T-cell (primary cell): ENCODE measurements around the gene AP3D1. TPM values are rescaled to one million over a fixed set of nuclear protein-coding genes. Genes with fewer than 3 reads are reported as not detected.
A peak's percentile ranks its signal among the peaks of the same experiment; 100 is the strongest.

Source experiments
- ATAC-seq, 4 experiments: fragments of 200-7000 bp in 3 of 4; fragments of 150-1000 bp in 1 of 4; cut with Tn5 transposase; replicated peaks in 1 of 4; 1 replicate in 3 of 4; 2 replicates in 1 of 4; pipeline ENCODE4 v1.10.0; 2021; ENCODE audit warnings: moderate library complexity in 3 of 4, mild to moderate bottlenecking in 2 of 4, moderate number of reproducible peaks in 1 of 4
- CTCF ChIA-PET, 2 donors: fragments of 300-600 bp; sonication (Branson Sonifier 250); formaldehyde crosslinking; loops; one replicate each; lab custom pipeline; 2022; ENCODE audit warnings: antibody characterized with exemption in 2 of 2; lab: Charles Lee
- POLR2A ChIA-PET, 2 donors: fragments of 300-600 bp; sonication (Branson Sonifier 250); formaldehyde crosslinking; loops; one replicate each; lab custom pipeline; 2022; ENCODE audit warnings: antibody characterized with exemption in 2 of 2; lab: Charles Lee
- DNase-seq, 35 experiments: peaks; one replicate each; pipeline versions ENCODE4 v3.0.0 to v3.0.0-alpha.2; 2013 to 2023
- H3K27ac ChIP-seq: one replicate; pipeline ENCODE4 v1.5.1; 2013; ENCODE audit warnings: low read length
- H3K27me3 ChIP-seq, 2 experiments: replicated peaks in 1 of 2; 1 replicate in 1 of 2; 2 replicates in 1 of 2; pipeline versions ENCODE4 v1.6.1 to v1.7.0; 2013; ENCODE audit warnings: low read length in 1 of 2, mixed read lengths in 1 of 2; ENCODE audit not compliant: control insufficient read depth in 2 of 2, insufficient read depth in 2 of 2; ENCODE audit errors: extremely low read depth in 1 of 2
- H3K36me3 ChIP-seq, 2 donors: 1 replicate in 1 of 2; 2 replicates in 1 of 2; pipeline versions ENCODE4 v1.6.1 to v1.7.0; 2013; ENCODE audit warnings: low read length in 1 of 2; ENCODE audit not compliant: control insufficient read depth in 2 of 2, insufficient read depth in 1 of 2; ENCODE audit errors: extremely low read depth in 1 of 2
- H3K4me1 ChIP-seq, 2 experiments: 1 replicate in 1 of 2; 2 replicates in 1 of 2; pipeline versions ENCODE4 v1.6.1 to v1.7.0; 2013; ENCODE audit warnings: low read length in 2 of 2, mixed read lengths in 1 of 2; ENCODE audit not compliant: insufficient read depth in 2 of 2, control insufficient read depth in 1 of 2; ENCODE audit errors: extremely low read depth in 1 of 2
- H3K4me3 ChIP-seq, 2 donors: 1 replicate in 1 of 2; 2 replicates in 1 of 2; pipeline versions ENCODE4 v1.5.1 to v1.7.0; 2013; ENCODE audit warnings: mild to moderate bottlenecking in 2 of 2, low read length in 1 of 2, moderate library complexity in 1 of 2; ENCODE audit not compliant: control insufficient read depth in 1 of 2; ENCODE audit errors: extremely low read depth in 1 of 2
- H3K9me3 ChIP-seq: 2 replicates; pipeline ENCODE4 v1.7.0; 2013
- H3K27ac Mint-ChIP-seq, 2 donors: one replicate each; pipeline ENCODE4 v1.8.0; 2020 to 2021; ENCODE audit warnings: mild to moderate bottlenecking in 2 of 2, mixed read lengths in 2 of 2
- H3K27me3 Mint-ChIP-seq, 2 donors: one replicate each; pipeline ENCODE4 v1.8.0; 2021 to 2022; ENCODE audit warnings: mixed read lengths in 2 of 2
- H3K36me3 Mint-ChIP-seq: one replicate; pipeline ENCODE4 v1.8.0; 2021; ENCODE audit warnings: mixed read lengths
- H3K4me1 Mint-ChIP-seq, 3 donors: one replicate each; pipeline ENCODE4 v1.8.0; 2020 to 2022; ENCODE audit warnings: mixed read lengths in 3 of 3, mild to moderate bottlenecking in 1 of 3
- H3K4me3 Mint-ChIP-seq, 3 donors: one replicate each; pipeline ENCODE4 v1.8.0; 2020 to 2022; ENCODE audit warnings: mild to moderate bottlenecking in 3 of 3, mixed read lengths in 3 of 3, moderate library complexity in 3 of 3
- H3K9me3 Mint-ChIP-seq, 3 donors: one replicate each; pipeline ENCODE4 v1.8.0; 2020 to 2022; ENCODE audit warnings: mixed read lengths in 3 of 3
- WGBS: methylation state at CpG from one replicate; pipeline ENCODE4 v1.1.5; 2013; ENCODE audit warnings: missing lambda C conversion rate; ENCODE audit not compliant: insufficient coverage; 5-methylcytosine and 5-hydroxymethylcytosine counted together
- total RNA-seq, 35 experiments: library from RNA in 6 of 35; stranded (reverse) in 6 of 35; fragments of 120-200 nt in 1 of 35; gene quantifications; one replicate each; pipeline versions ENCODE4 v1.2.1 to v1.2.4 and lab custom pipeline; 2013 to 2026

AP3D1 gene
- total RNA-seq, 5 donors from 2014 or later (not counting 1 experiment from before 2014, with no cell fraction given), result 78.6 to 91.5 (median 86.7) TPM

DNA sequence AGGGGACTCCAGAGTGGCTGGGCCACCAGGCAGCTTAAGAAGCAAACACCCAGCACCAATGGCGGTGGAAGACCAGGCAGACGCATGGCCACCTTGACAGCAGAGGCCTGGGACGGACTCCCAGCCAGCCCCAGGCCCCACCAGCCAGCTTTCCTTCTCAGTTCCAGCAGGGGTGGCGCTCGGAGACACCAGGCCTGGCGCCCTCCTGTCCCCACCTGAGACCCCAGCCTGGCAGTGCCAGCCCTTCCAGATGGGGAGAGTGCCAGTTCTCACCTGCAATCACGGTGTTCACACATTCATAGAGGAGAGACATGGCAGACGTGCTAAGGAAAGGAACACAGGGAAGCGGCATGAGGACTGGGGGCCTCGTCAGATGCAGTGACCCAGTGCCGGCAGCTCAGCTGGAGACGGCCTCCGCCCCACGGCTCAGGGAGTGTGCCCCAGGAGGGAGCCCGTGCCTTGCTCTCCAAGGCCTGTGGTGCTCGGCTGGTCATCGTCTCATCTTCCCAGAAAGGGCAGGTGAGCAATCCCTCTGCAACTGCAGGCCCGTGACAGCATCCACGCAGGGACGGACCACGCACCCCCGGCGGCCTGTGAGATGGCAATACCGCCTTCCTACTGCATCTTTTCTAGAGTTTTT, 24.4 kb downstream of the AP3D1 start:
- 97% methylated on average over 19 of the region's 24 CpGs for WGBS
- H3K27me3 ChIP-seq, result no peaks in the 10 kb centered on the region
- ATAC-seq, result no peak
- no peak for DNase-seq
- Mint-ChIP-seq H3K4me3 (no peak overlapping the region), H3K27me3 (no peaks in the 10 kb centered on the region), H3K36me3 (peaks cover 5% of the 10 kb centered on the region), H3K4me1 (no peaks in the 10 kb centered on the region), H3K9me3 (no peaks in the 10 kb centered on the region), H3K27ac (no peak overlapping the region)
- H3K4me3 ChIP-seq, result no peak overlapping the region
- POLR2A ChIA-PET, result no interaction called here
- CTCF ChIA-PET, result no interaction called here
- no peaks in the 10 kb centered on the region for H3K4me1 ChIP-seq
- peaks cover 25 to 67% of the 10 kb centered on the region in 2 donors for H3K36me3 ChIP-seq
- H3K27ac ChIP-seq, result no peak overlapping the region
- no peaks in the 10 kb centered on the region for H3K9me3 ChIP-seq

DNA sequence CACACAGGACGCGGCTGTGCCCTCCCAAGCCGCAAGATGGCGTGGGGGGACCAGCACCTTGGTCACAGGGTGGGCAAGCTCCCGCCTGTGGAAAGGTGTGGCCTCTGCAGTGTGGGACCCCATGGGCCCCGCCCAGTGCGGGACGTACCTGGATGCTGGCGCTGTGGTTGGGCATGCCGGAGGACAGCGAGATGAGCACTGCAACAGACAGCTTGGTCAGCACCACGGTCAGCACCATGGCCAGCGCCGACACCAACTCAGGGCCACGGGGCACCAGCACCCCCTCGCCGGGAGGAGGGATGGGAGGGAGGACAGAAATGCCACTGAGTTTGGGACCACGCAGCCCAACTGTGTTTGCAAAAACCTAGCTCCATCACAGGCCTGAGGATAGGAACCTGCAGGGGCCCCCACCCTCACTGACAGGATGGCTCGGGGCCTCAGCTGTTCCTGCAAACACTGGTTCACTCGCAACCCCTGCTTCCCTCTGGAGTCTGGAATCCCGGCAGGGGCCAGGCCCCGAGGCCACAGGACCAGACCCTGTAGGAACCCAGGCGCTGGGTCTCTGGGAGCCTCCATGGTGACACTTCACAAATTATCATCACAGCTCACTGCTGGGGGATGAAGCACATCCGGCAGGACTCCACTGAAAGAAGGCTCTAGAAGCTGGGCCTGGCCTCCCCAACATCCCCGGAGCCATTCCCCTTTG, 27.5 kb downstream of the AP3D1 start:
- WGBS, result 91% methylated on average over 21 of the region's 25 CpGs
- no peaks in the 10 kb centered on the region for H3K9me3 ChIP-seq
- Mint-ChIP-seq H3K9me3 (no peaks in the 10 kb centered on the region), H3K4me3 (no peak overlapping the region), H3K27me3 (no peaks in the 10 kb centered on the region), H3K36me3 (peaks cover 27% of the 10 kb centered on the region), H3K27ac (no peak overlapping the region), H3K4me1 (no peaks in the 10 kb centered on the region)
- DNase-seq (peak in 3 of 35 experiments; percentile 15 to 27 (median 20)), ATAC-seq (peak in 1 of 4 experiments; percentile 23)
- H3K4me3 ChIP-seq, result no peak overlapping the region
- H3K4me1 ChIP-seq, result no peaks in the 10 kb centered on the region
- H3K36me3 ChIP-seq, result peaks cover 33 to 65% of the 10 kb centered on the region in 2 donors
- no peak overlapping the region for H3K27ac ChIP-seq
- ChIA-PET CTCF (no interaction called here), POLR2A (no interaction called here)
- H3K27me3 ChIP-seq, result no peaks in the 10 kb centered on the region

GRCh38 chr19:2122982-2123381, 28.4 kb downstream of the AP3D1 start:
- Histone ChIP-seq H3K4me3 (no peak overlapping the region), H3K4me1 (no peaks in the 10 kb centered on the region), H3K36me3 (peaks cover 36 to 71% of the 10 kb centered on the region in 2 donors), H3K27ac (no peak overlapping the region), H3K27me3 (no peaks in the 10 kb centered on the region), H3K9me3 (no peaks in the 10 kb centered on the region)
- Mint-ChIP-seq H3K36me3 (peaks cover 34% of the 10 kb centered on the region), H3K27ac (no peak overlapping the region), H3K9me3 (no peaks in the 10 kb centered on the region), H3K4me1 (no peaks in the 10 kb centered on the region), H3K4me3 (no peak overlapping the region), H3K27me3 (no peaks in the 10 kb centered on the region)
- 99% methylated on average over 9 of the region's 10 CpGs for WGBS
- CTCF ChIA-PET, result no interaction called here
- DNase-seq, result no peak
- POLR2A ChIA-PET, result no interaction called here
- ATAC-seq, result no peak

DNA sequence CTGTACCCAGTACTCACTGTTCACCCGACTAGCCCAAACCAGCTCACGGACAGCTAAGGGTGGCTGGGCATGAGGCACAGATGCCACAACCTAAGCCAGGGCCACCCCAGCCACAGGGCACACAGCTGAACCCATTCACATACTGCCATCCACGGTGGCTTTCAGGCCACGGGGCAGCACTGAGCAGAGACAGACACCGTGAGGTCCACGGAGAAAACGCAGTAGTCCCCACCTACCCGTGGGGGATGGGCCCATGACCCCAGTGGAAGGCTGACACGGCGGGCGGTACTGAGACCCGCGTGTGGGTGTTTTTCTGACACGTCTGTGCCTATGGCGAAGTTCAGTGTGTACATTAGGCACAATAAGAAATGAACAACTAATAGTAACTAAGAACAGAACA, 29.1 kb downstream of the AP3D1 start:
- Histone ChIP-seq H3K4me1 (no peaks in the 10 kb centered on the region), H3K27ac (no peak overlapping the region), H3K27me3 (no peaks in the 10 kb centered on the region), H3K4me3 (no peak overlapping the region), H3K36me3 (peaks cover 31 to 73% of the 10 kb centered on the region in 2 donors), H3K9me3 (no peaks in the 10 kb centered on the region)
- no peak for DNase-seq
- Mint-ChIP-seq H3K36me3 (peaks cover 37% of the 10 kb centered on the region), H3K9me3 (no peaks in the 10 kb centered on the region), H3K27me3 (no peaks in the 10 kb centered on the region), H3K4me3 (no peak overlapping the region), H3K27ac (no peak overlapping the region), H3K4me1 (no peaks in the 10 kb centered on the region)
- ATAC-seq, result peak in 1 of 4 experiments; percentile 28
- ChIA-PET POLR2A (no interaction called here), CTCF (no interaction called here)
- WGBS, result 86% methylated on average over 13 of the region's 15 CpGs

- Histone ChIP-seq H3K9me3 (no peaks in the 10 kb centered on the region), H3K27me3 (no peaks in the 10 kb centered on the region), H3K4me1 (no peaks in the 10 kb centered on the region), H3K27ac (no peak overlapping the region), H3K36me3 (peaks cover 30 to 74% of the 10 kb centered on the region in 2 donors), H3K4me3 (no peak overlapping the region)
- 96% methylated on average over 26 of the region's 27 CpGs for WGBS
- ATAC-seq, result no peak
- Mint-ChIP-seq H3K27me3 (no peaks in the 10 kb centered on the region), H3K27ac (no peak overlapping the region), H3K36me3 (peaks cover 37% of the 10 kb centered on the region), H3K4me3 (no peak overlapping the region), H3K9me3 (no peaks in the 10 kb centered on the region), H3K4me1 (no peaks in the 10 kb centered on the region)
- ChIA-PET POLR2A (no interaction called here), CTCF (no interaction called here)
- DNase-seq, result no peak
Observed at GRCh38 chr19:2121416-2122051, 29.8 kb downstream of the AP3D1 start.

- CTCF ChIA-PET, result no interaction called here
Observed at GRCh38 chr19:2120821-2121220, 30.5 kb downstream of the AP3D1 start.

More at GRCh38 chr19:2120821-2121220, 30.5 kb downstream of the AP3D1 start:
- Mint-ChIP-seq H3K27me3 (no peaks in the 10 kb centered on the region), H3K36me3 (peaks cover 37% of the 10 kb centered on the region), H3K4me1 (no peaks in the 10 kb centered on the region), H3K27ac (no peak overlapping the region), H3K4me3 (no peak overlapping the region), H3K9me3 (no peaks in the 10 kb centered on the region)
- Histone ChIP-seq H3K4me3 (no peak overlapping the region), H3K4me1 (no peaks in the 10 kb centered on the region), H3K27me3 (no peaks in the 10 kb centered on the region), H3K27ac (no peak overlapping the region), H3K9me3 (no peaks in the 10 kb centered on the region), H3K36me3 (peaks cover 34 to 81% of the 10 kb centered on the region in 2 donors)
- POLR2A ChIA-PET, result interaction anchor here in 1 of 2 donors (0.6 kb wide), 1 partner anchor 19 kb away, joined by 10 read pairs; no protein-coding TSS in a partner anchor
- ATAC-seq, result no peak
- DNase-seq, result no peak
- WGBS, result 98% methylated on average over 24 of the region's 26 CpGs
